ENCODE measurements around the gene LETMD1.

DNA sequence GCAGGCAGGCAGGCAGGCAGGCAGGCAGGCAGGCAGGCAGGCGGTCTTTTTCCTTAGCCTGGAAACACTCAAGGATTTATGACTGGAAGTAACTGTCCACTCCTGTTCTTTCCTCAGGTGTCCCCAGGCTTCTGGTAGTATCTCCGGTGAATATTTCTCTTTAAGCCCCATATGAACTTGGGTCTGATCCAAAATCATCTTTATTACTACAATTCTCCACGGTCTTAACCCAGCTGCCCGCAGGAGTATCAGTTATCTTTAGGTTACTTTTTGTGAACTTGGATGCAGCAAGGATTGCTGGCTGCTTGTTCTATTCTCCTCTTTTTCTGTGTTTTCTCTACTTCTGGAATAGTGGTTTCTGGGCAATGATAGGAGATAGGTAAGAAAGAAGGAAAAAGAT is 32.0 kb downstream of the LETMD1 start:
- TF ChIP-seq, protein P1, sequence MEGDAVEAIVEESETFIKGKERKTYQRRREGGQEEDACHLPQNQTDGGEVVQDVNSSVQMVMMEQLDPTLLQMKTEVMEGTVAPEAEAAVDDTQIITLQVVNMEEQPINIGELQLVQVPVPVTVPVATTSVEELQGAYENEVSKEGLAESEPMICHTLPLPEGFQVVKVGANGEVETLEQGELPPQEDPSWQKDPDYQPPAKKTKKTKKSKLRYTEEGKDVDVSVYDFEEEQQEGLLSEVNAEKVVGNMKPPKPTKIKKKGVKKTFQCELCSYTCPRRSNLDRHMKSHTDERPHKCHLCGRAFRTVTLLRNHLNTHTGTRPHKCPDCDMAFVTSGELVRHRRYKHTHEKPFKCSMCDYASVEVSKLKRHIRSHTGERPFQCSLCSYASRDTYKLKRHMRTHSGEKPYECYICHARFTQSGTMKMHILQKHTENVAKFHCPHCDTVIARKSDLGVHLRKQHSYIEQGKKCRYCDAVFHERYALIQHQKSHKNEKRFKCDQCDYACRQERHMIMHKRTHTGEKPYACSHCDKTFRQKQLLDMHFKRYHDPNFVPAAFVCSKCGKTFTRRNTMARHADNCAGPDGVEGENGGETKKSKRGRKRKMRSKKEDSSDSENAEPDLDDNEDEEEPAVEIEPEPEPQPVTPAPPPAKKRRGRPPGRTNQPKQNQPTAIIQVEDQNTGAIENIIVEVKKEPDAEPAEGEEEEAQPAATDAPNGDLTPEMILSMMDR (IDR thresholded peaks at IDR 0.05; ENCODE audit: low read length) = no peak
- no peak for TF ChIP-seq EZH2phosphoT487 (IDR thresholded peaks at IDR 0.05; ENCODE audit: low read length)

Measured in MM.1S (cell line).